GM23248 (cell line): ENCODE results near the gene PCBP3. TPM values are rescaled to one million over a fixed set of nuclear protein-coding genes. Genes with fewer than 3 reads are reported as not detected.

Experiments used
- DNase-seq: peaks from one replicate; pipeline ENCODE4 v3.0.0-alpha.2; 2015
- H2AFZ ChIP-seq: fragments of 200-600 bp; sonication (generic); 2 replicates; pipeline ENCODE4 v1.6.1; 2016; ENCODE audit warnings: antibody characterized with exemption
- H3F3A ChIP-seq: fragments of 200-600 bp; sonication (generic); 2 replicates; pipeline ENCODE4 v1.6.1; 2016; ENCODE audit warnings: mild to moderate bottlenecking, antibody characterized with exemption, mixed run types; ENCODE audit not compliant: insufficient read depth
- H3K27ac ChIP-seq: fragments of 200-600 bp; sonication (generic); 2 replicates; pipeline ENCODE4 v1.5.1; 2016; ENCODE audit warnings: mild to moderate bottlenecking
- H3K27me3 ChIP-seq: fragments of 200-600 bp; sonication (generic); replicated peaks from 2 replicates; pipeline ENCODE4 v1.6.1; 2016; ENCODE audit warnings: mild to moderate bottlenecking; ENCODE audit not compliant: insufficient read depth
- H3K36me3 ChIP-seq: fragments of 200-600 bp; sonication (generic); 2 replicates; pipeline ENCODE4 v1.6.1; 2016; ENCODE audit warnings: low read depth, mild to moderate bottlenecking
- H3K4me1 ChIP-seq: fragments of 200-600 bp; sonication (generic); 2 replicates; pipeline ENCODE4 v1.6.1; 2016; ENCODE audit warnings: mild to moderate bottlenecking; ENCODE audit not compliant: insufficient read depth
- H3K4me2 ChIP-seq: fragments of 200-600 bp; sonication (generic); one replicate; pipeline ENCODE4 v1.6.1; 2016; ENCODE audit warnings: mild to moderate bottlenecking; ENCODE audit not compliant: unreplicated experiment
- H3K4me3 ChIP-seq: fragments of 200-600 bp; sonication (generic); 2 replicates; pipeline ENCODE4 v1.5.1; 2016; ENCODE audit warnings: mild to moderate bottlenecking
- H3K79me2 ChIP-seq: fragments of 200-600 bp; sonication (generic); 2 replicates; pipeline ENCODE4 v1.6.1; 2016; ENCODE audit warnings: mild to moderate bottlenecking; ENCODE audit not compliant: insufficient read depth
- H3K9ac ChIP-seq: fragments of 200-600 bp; sonication (generic); 2 replicates; pipeline ENCODE4 v1.6.1; 2016; ENCODE audit warnings: mild to moderate bottlenecking
- H3K9me2 ChIP-seq: fragments of 200-600 bp; sonication (generic); 2 replicates; pipeline ENCODE4 v1.6.1; 2016; ENCODE audit warnings: mixed run types, mild to moderate bottlenecking, moderate library complexity; ENCODE audit not compliant: insufficient read depth
- H3K9me3 ChIP-seq: fragments of 200-600 bp; sonication (generic); one replicate; pipeline ENCODE4 v1.6.1; 2017; ENCODE audit warnings: low read depth
- H4K20me1 ChIP-seq: fragments of 200-600 bp; sonication (generic); 2 replicates; pipeline ENCODE4 v1.6.0; 2016; ENCODE audit not compliant: insufficient read depth
- EZH2 ChIP-seq: fragments of 200-600 bp; sonication (generic); IDR thresholded peaks from 2 replicates; pipeline ENCODE4 v1.6.1; 2018; ENCODE audit warnings: antibody characterized with exemption, mild to moderate bottlenecking; ENCODE audit not compliant: insufficient read depth, poor library complexity, severe bottlenecking
- EZH2phosphoT487 ChIP-seq: fragments of 200-600 bp; sonication (generic); IDR thresholded peaks from 2 replicates; pipeline ENCODE4 v1.6.1; 2018; ENCODE audit warnings: antibody characterized with exemption, moderate library complexity, mild to moderate bottlenecking, low read depth; ENCODE audit not compliant: insufficient read depth
- WGBS, 2 experiments: methylation state at CpG; one replicate each; pipeline ENCODE4 v1.1.6; 2015 to 2017; ENCODE audit warnings: low lambda C conversion rate in 2 of 2, low coverage in 1 of 2; ENCODE audit errors: missing lambda C conversion rate in 2 of 2; 5-methylcytosine and 5-hydroxymethylcytosine counted together
- in situ Hi-C: fragments of 300-500 bp; cut with MboI; formaldehyde crosslinking; loops from 2 replicates; pipeline ENCODE4 v1.15.0; 2020
- polyA plus RNA-seq: library from polyadenylated mRNA; unstranded; fragments of >200 nt; fragmentation: Nextera tagmentation; extraction: Ambion mirVana; gene quantifications from 2 replicates; pipeline ENCODE4 v1.2.1, GENCODE V29; 2016
- total RNA-seq: library from RNA; depleted of rRNA; stranded (reverse); fragments of >200 nt; shearing (Covaris generic); gene quantifications from 2 replicates; pipeline ENCODE4 v1.2.3, GENCODE V29; 2014

PCBP3 gene
- total and polyA plus RNA-seq, 2 experiments from 2014 or later = 0.32 to 1.3 TPM

GRCh38 chr21:45986316-45987051, 343.0 kb downstream of the PCBP3 start:
- TF ChIP-seq EZH2phosphoT487 (no peak), EZH2 (no peak)
- peaks cover 5% of the 10 kb centered on the region; the same call in 1 of the 2 replicates for H3K4me1 ChIP-seq
- H3K27me3 ChIP-seq = no peaks in the 10 kb centered on the region
- H3K79me2 ChIP-seq = peaks cover 85% of the 10 kb centered on the region
- H3K9me2 ChIP-seq = no peaks in the 10 kb centered on the region
- in situ Hi-C loops = no loop called here
- no peaks in the 10 kb centered on the region for H3K9me3 ChIP-seq
- DNase-seq = no peak
- no peak overlapping the region for H3K9ac ChIP-seq
- no peak overlapping the region for H3K4me3 ChIP-seq
- no peak overlapping the region for H3K4me2 ChIP-seq
- H3K36me3 ChIP-seq = peaks cover 34% of the 10 kb centered on the region; the same call in 1 of the 2 replicates
- no peak overlapping the region for H2AFZ ChIP-seq
- H3F3A ChIP-seq = 0 out of 2 replicates have a peak, but pooled peaks cover 9% of the 10 kb centered on the region
- no peaks in the 10 kb centered on the region for H4K20me1 ChIP-seq
- no peak overlapping the region for H3K27ac ChIP-seq
- WGBS, 2 experiments = 83 to 84% methylated on average over 32 to 36 of the region's 36 CpGs

GRCh38 chr21:45987121-45987711, 343.7 kb downstream of the PCBP3 start:
- Histone ChIP-seq H3K4me2 (no peak overlapping the region), H3K9ac (no peak overlapping the region), H3K9me3 (no peaks in the 10 kb centered on the region), H2AFZ (no peak overlapping the region), H3K27ac (no peak overlapping the region), H4K20me1 (no peaks in the 10 kb centered on the region), H3K27me3 (no peaks in the 10 kb centered on the region), H3F3A (0 out of 2 replicates have a peak, but pooled peaks cover 9% of the 10 kb centered on the region), H3K4me1 (peaks cover 5% of the 10 kb centered on the region; the same call in 1 of the 2 replicates), H3K79me2 (peaks cover 86% of the 10 kb centered on the region), H3K36me3 (peaks cover 37% of the 10 kb centered on the region; the same call in 1 of the 2 replicates), H3K9me2 (no peaks in the 10 kb centered on the region), H3K4me3 (no peak overlapping the region)
- 83 to 86% methylated on average over 24 to 29 of the region's 29 CpGs for WGBS, 2 experiments
- in situ Hi-C loops = no loop called here
- no peak for TF ChIP-seq EZH2
- no peak for TF ChIP-seq EZH2phosphoT487
- DNase-seq = peak; percentile 9

- in situ Hi-C loops = no loop called here
- no peak overlapping the region for H3K9ac ChIP-seq
- no peaks in the 10 kb centered on the region for H4K20me1 ChIP-seq
- H3K4me2 ChIP-seq = no peak overlapping the region
- 80 to 85% methylated on average over 21 to 35 of the region's 36 CpGs for WGBS, 2 experiments
- no peak for TF ChIP-seq EZH2
- TF ChIP-seq EZH2phosphoT487 = no peak
- no peaks in the 10 kb centered on the region for H3K9me2 ChIP-seq
- no peak for DNase-seq
- H3K4me1 ChIP-seq = peaks cover 5% of the 10 kb centered on the region; the same call in 1 of the 2 replicates
- peaks cover 44% of the 10 kb centered on the region; the same call in 1 of the 2 replicates for H3K36me3 ChIP-seq
- H3K4me3 ChIP-seq = no peak overlapping the region
- H2AFZ ChIP-seq = no peak overlapping the region
- 0 out of 2 replicates have a peak, but pooled peaks cover 9% of the 10 kb centered on the region for H3F3A ChIP-seq
- H3K27me3 ChIP-seq = no peaks in the 10 kb centered on the region
- H3K79me2 ChIP-seq = peaks cover 85% of the 10 kb centered on the region
- no peaks in the 10 kb centered on the region for H3K9me3 ChIP-seq
- no peak overlapping the region for H3K27ac ChIP-seq
Measured at GRCh38 chr21:45988366-45989347, 345.1 kb downstream of the PCBP3 start.

GRCh38 chr21:45989355-45990048, 346.0 kb downstream of the PCBP3 start:
- Histone ChIP-seq H3F3A (0 out of 2 replicates have a peak, but pooled peaks cover 9% of the 10 kb centered on the region), H3K27me3 (no peaks in the 10 kb centered on the region), H3K9me3 (no peaks in the 10 kb centered on the region), H2AFZ (no peak overlapping the region), H3K79me2 (peaks cover 84% of the 10 kb centered on the region), H4K20me1 (no peaks in the 10 kb centered on the region), H3K4me1 (0 out of 2 replicates have a peak, but pooled peaks cover under 1% of the 10 kb centered on the region), H3K9ac (no peak overlapping the region), H3K4me2 (no peak overlapping the region), H3K27ac (no peak overlapping the region), H3K4me3 (no peak overlapping the region), H3K9me2 (no peaks in the 10 kb centered on the region), H3K36me3 (peaks cover 45% of the 10 kb centered on the region; the same call in 1 of the 2 replicates)
- 89 to 91% methylated on average over 11 to 29 of the region's 32 CpGs for WGBS, 2 experiments
- DNase-seq = no peak
- TF ChIP-seq EZH2 (no peak), EZH2phosphoT487 (no peak)
- in situ Hi-C loops = loop anchor here (10.0 kb wide), 1 partner anchor 125 kb away; no protein-coding TSS in a partner anchor
